SJCRH30 (cell line): ENCODE data around the gene GMPPB. TPM values are rescaled to one million over a fixed set of nuclear protein-coding genes. Genes with fewer than 3 reads are reported as not detected.
"Not testable (repeated sequence)": the region's sequence is repeated elsewhere in the genome, so short reads cannot be mapped to it uniquely, and the experiment has no call there.

Source experiments
- DNase-seq, 2 experiments: peaks; one replicate each; pipeline ENCODE4 v3.0.0-alpha.2; 2015 to 2020
- H3K27ac ChIP-seq: fragments of 250-450 bp; sonication (Bioruptor Pico); 2 replicates; pipeline ENCODE4 v1.5.1; 2020; ENCODE audit warnings: mild to moderate bottlenecking, moderate library complexity
- H3K27me3 ChIP-seq: fragments of 250-450 bp; sonication (Bioruptor Pico); 2 replicates; pipeline ENCODE4 v1.5.1; 2020; ENCODE audit warnings: mild to moderate bottlenecking, moderate library complexity
- H3K36me3 ChIP-seq: fragments of 250-450 bp; sonication (Bioruptor Pico); 2 replicates; pipeline ENCODE4 v1.5.1; 2020; ENCODE audit warnings: mild to moderate bottlenecking, moderate library complexity
- H3K4me1 ChIP-seq: fragments of 250-450 bp; sonication (Bioruptor Pico); 2 replicates; pipeline ENCODE4 v1.5.1; 2020; ENCODE audit warnings: mild to moderate bottlenecking, moderate library complexity
- H3K4me3 ChIP-seq: fragments of 250-450 bp; sonication (Bioruptor Pico); 2 replicates; pipeline ENCODE4 v1.5.1; 2020; ENCODE audit warnings: mild to moderate bottlenecking, moderate library complexity
- H3K9me3 ChIP-seq: fragments of 250-450 bp; sonication (Bioruptor Pico); replicated peaks from 2 replicates; pipeline ENCODE4 v1.5.1; 2020; ENCODE audit warnings: mild to moderate bottlenecking, moderate library complexity
- total RNA-seq: library from RNA; depleted of rRNA; stranded (reverse); fragments of >200 nt; shearing (Covaris generic); gene quantifications from 2 replicates; pipeline ENCODE4 v1.2.3, GENCODE V29; 2014

Gene GMPPB
- total RNA-seq, 1 experiment from 2014 or later = 14.6 TPM

- no peak for DNase-seq
- H3K27ac ChIP-seq = no peak overlapping the region
- no peaks in the 10 kb centered on the region; the same call in 1 of the 2 replicates for H3K36me3 ChIP-seq
Observed at GRCh38 chr3:49699281-49699979, 24.3 kb downstream of the GMPPB start.

GRCh38 chr3:49695350-49696015, 28.3 kb downstream of the GMPPB start:
- H3K9me3 ChIP-seq, H3K4me1 ChIP-seq, H3K4me3 ChIP-seq, H3K27me3 ChIP-seq, H3K27ac ChIP-seq, DNase-seq, H3K36me3 ChIP-seq: not testable (repeated sequence)

More at GRCh38 chr3:49699281-49699979, 24.3 kb downstream of the GMPPB start:
- H3K4me1 ChIP-seq = no peaks in the 10 kb centered on the region
- no peak overlapping the region for H3K4me3 ChIP-seq
- H3K9me3 ChIP-seq = no peaks in the 10 kb centered on the region
- H3K27me3 ChIP-seq = no peaks in the 10 kb centered on the region

GRCh38 chr3:49694409-49695070, 29.2 kb downstream of the GMPPB start:
- DNase-seq = peak; percentile 54 to 66
- H3K27me3 ChIP-seq, H3K36me3 ChIP-seq, H3K9me3 ChIP-seq, H3K4me1 ChIP-seq, H3K4me3 ChIP-seq, H3K27ac ChIP-seq: not testable (repeated sequence)

GRCh38 chr3:49691481-49691880, 32.3 kb downstream of the GMPPB start:
- H3K27me3 ChIP-seq, H3K36me3 ChIP-seq, H3K4me1 ChIP-seq, DNase-seq, H3K27ac ChIP-seq, H3K4me3 ChIP-seq, H3K9me3 ChIP-seq: not testable (repeated sequence)

- DNase-seq, H3K4me3 ChIP-seq, H3K27ac ChIP-seq, H3K36me3 ChIP-seq, H3K27me3 ChIP-seq, H3K9me3 ChIP-seq, H3K4me1 ChIP-seq: not testable (repeated sequence)
Observed at GRCh38 chr3:49690856-49691255, 32.9 kb downstream of the GMPPB start.

- H3K27ac ChIP-seq = peak overlapping the region; percentile 37; the same call in 1 of the 2 replicates
- H3K27me3 ChIP-seq, H3K36me3 ChIP-seq, H3K4me1 ChIP-seq, H3K9me3 ChIP-seq, DNase-seq: not testable (repeated sequence)
- H3K4me3 ChIP-seq = peak overlapping the region; percentile 99
Observed at GRCh38 chr3:49689908-49690624, 33.7 kb downstream of the GMPPB start.

- peak within 1 kb of the TSS; percentile 99 for H3K4me3 ChIP-seq
- no peaks in the 10 kb centered on the region for H3K27me3 ChIP-seq
- no peaks in the 10 kb centered on the region for H3K4me1 ChIP-seq
- H3K36me3 ChIP-seq = no peaks in the 10 kb centered on the region
- H3K9me3 ChIP-seq = no peaks in the 10 kb centered on the region
- DNase-seq = peak; percentile 91 to 93
- H3K27ac ChIP-seq = peak within 1 kb of the TSS; percentile 37
Observed at GRCh38 chr3:49689046-49689907, 34.5 kb downstream of the GMPPB start, which contains the start of the genes MST1 and RNF123. Gene MST1 (minus strand): TSS chr3:49689474. CDS start chr3:49688691, 783 bp downstream. Gene RNF123 (plus strand): TSS chr3:49689557. CDS start chr3:49691166, 1,609 bp downstream.

- not testable (repeated sequence) for H3K27ac ChIP-seq
Observed at GRCh38 chr3:49688338-49689045, 35.3 kb downstream of the GMPPB start.

GRCh38 chr3:49687424-49687795, 36.3 kb downstream of the GMPPB start:
- H3K4me1 ChIP-seq, H3K27ac ChIP-seq, H3K9me3 ChIP-seq, DNase-seq, H3K36me3 ChIP-seq, H3K4me3 ChIP-seq, H3K27me3 ChIP-seq: not testable (repeated sequence)

More at GRCh38 chr3:49688338-49689045, 35.3 kb downstream of the GMPPB start:
- peak overlapping the region; percentile 99 for H3K4me3 ChIP-seq
- not testable (repeated sequence) for H3K27me3 ChIP-seq, H3K36me3 ChIP-seq, DNase-seq, H3K4me1 ChIP-seq, H3K9me3 ChIP-seq

- H3K4me1 ChIP-seq, H3K9me3 ChIP-seq, H3K27me3 ChIP-seq, H3K4me3 ChIP-seq, H3K27ac ChIP-seq, DNase-seq, H3K36me3 ChIP-seq: not testable (repeated sequence)
Observed at GRCh38 chr3:49686769-49687423, 36.9 kb downstream of the GMPPB start.

GRCh38 chr3:49686346-49686745, 37.4 kb downstream of the GMPPB start:
- not testable (repeated sequence) for H3K27me3 ChIP-seq, H3K4me3 ChIP-seq

GRCh38 chr3:49685846-49686245, 37.9 kb downstream of the GMPPB start:
- H3K9me3 ChIP-seq, H3K27ac ChIP-seq, H3K4me3 ChIP-seq, H3K4me1 ChIP-seq, H3K36me3 ChIP-seq, DNase-seq, H3K27me3 ChIP-seq: not testable (repeated sequence)

More at GRCh38 chr3:49686346-49686745, 37.4 kb downstream of the GMPPB start:
- H3K4me1 ChIP-seq, H3K36me3 ChIP-seq, DNase-seq, H3K9me3 ChIP-seq, H3K27ac ChIP-seq: not testable (repeated sequence)

GRCh38 chr3:49685103-49685502, 38.6 kb downstream of the GMPPB start:
- not testable (repeated sequence) for DNase-seq, H3K27ac ChIP-seq, H3K9me3 ChIP-seq, H3K36me3 ChIP-seq, H3K4me1 ChIP-seq, H3K4me3 ChIP-seq, H3K27me3 ChIP-seq
